ENCODE data around the gene WNT3.
"Not testable (repeated sequence)": the region's sequence is repeated elsewhere in the genome, so short reads cannot be mapped to it uniquely, and the experiment has no call there.

The WNT3 gene

DNA sequence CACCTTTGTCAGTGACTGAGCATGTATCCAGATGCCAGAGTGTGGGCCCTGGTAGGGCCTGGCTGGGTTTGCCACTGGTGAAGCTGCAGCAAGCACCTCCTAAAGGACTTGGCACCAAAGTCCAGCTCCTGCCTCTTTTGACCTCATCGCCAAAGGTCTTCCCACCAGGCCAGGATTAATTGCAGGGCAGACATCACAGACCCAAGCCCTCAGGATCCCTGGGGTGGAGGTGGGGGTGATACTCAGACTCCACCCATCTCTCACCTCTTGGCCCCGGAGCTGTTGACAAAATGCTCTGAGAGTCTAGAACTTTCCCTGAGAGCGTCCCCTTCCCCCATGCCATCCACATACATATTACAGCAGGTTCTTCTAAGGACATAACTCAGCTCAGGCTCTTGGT, 4.6 kb downstream of the WNT3 start:
- DNase-seq: no peak

DNA sequence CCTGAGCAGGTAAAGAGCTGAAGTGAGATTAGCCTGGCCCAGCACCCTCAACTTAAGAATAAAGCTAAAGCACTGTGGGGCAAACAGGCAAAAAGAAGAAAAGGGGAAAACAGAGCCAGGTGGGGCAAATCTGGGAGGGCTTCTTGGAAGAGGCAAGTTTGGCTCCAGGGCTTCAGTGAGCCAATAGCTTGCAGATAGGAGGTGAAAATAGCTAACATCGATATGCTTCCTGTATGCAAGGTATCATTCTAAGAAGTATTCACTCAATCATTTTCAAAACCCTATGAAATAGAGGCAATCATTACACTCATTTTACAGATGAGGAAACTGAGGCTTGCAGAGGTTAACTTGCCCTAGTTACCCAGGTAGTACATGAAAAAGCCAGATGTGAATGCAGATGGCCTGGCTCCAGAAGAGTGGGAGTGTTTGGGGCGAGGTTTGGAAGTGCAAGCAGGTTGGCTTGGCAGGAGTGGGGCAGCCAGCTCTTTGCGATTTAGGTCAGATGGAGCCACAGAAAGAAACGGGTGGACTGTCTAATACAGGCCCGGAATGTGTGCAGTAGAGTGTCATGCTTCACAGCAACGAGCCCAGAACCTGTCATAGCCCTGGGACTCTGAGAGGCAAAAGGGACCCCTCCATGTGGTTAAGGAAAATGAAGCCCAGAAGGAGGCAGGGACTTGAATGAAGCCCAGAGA, 5.7 kb downstream of the WNT3 start:
- no peak for DNase-seq

DNA sequence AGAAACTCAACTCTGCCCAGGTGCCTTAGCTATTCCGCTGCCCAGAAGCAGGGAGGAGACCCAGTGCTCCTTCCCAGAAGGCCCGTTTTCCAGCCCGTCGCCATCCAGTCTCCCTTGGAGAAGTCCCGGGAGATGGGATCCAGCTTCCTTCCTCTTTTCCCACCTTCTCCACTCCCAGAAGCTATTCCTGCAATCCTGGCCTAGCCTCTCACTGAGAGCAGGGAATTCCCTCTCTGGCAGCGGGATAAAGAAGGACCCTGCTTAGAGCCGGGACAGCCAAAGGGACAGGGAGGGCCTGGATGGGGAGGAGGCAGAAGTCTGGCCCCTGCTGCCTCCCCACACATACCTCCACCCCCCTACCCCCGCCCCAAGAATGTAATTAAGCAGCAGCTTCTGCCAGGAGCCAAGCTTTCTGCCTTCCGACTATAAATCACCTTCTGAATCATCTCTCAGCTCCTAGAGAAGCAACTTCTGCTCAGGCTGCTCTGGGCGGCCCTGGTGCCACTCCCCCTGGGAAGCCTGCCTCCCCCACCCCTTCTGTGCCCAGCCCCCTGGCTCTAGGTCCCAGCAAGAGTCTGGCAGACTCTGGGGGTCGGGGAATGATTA, 6.4 kb downstream of the WNT3 start:
- no peak for DNase-seq

DNA sequence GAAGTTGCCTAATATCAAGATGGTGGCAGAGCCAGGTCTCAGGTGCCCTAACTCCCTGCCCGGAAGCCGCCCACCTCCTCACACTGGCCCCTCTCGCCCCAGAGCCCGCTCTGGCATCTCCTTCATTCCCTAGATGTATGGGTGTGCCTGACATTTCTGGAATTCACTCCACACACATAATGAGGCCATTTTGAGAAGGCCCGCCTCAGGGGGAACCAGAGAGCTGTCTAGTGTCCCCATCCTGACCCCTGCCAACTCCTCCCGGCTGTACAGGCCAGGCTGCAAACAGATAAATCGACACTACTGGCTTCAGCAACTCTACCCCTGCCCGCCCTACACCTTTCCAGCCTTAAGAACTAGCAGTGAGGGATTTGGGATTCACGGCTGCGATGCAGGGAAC, 7.7 kb downstream of the WNT3 start:
- DNase-seq: no peak

DNA sequence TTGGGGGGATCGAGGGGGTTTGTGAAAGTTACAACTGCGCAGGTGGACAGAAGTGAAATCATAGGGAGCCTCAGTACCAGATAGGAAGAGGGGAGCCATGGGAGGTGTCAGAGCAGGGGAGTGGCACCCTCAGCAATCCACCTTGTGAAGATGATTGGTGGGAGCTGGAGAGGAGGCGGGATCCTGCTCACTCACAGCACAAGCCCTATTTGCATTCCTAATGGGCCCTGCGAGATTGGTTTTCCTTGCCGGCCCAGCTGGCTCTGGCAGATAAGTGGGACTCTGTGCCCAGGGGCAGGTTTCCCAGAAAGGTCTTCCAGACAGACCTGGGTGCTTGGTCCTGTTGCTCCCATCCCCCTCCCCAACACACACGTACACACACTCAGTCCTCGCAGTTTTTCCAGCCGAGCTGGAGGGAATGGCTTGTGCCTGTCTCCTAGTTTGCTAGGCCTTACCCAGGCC, 9.4 kb downstream of the WNT3 start:
- no peak for DNase-seq

DNA sequence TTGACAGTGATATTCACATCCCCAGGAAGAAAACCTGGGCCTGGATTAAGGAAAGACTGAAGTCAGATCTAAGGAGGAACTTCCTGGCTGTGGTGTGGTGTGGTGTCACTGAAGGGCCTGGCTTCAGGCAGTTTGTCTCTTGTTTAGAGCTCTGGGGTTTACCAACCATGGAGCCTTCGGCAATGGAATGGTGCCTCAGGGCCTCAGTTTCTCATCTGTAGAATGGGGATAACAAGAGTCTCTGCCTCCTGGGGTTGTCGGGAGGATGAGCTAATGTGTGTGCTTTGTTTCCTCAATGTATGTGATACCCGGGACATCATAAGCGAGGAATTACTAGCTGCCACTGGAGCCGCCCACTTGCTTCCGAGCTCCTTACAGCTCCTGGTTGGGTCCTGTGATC, 12.7 kb downstream of the WNT3 start:
- no peak for DNase-seq

DNA sequence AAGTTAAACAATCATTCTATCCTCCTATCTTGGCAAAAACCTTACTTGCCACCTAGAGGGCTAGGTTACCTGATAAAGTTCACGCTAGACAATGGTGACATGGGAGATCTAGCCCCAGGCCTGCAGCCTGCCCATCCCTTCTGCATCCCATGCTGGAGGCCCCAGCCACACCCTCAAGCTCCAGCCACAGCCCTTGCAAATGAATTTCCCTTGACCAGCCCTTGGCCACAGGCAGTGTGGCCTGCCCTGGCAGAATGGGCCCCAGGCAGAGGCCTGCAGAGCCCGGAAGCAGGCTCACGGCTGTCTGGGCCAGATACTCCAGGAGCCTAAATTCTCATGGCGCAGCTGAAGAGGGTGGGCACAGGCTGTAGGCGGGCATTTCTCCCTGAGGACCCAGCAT, 14.9 kb downstream of the WNT3 start:
- no peak for DNase-seq

DNA sequence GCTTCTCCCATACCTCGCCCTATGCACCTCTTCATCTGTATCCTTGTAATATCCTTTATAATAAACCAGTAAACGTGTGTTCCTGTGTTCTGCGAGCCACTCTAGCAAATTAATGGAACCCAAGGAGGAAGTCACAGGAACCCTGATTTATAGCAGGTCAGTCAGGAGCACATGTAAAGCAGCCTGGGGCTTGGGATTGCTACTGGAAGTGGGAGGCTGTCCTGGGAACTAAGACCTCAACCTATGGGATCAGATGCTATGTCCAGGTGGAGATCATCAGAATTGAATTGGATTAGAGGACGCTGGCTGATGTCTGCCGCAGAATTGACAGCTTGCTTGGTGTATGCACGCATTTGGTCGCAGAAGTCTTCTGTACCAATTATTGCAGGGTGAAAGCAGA, 15.7 kb downstream of the WNT3 start:
- no peak for DNase-seq

DNA sequence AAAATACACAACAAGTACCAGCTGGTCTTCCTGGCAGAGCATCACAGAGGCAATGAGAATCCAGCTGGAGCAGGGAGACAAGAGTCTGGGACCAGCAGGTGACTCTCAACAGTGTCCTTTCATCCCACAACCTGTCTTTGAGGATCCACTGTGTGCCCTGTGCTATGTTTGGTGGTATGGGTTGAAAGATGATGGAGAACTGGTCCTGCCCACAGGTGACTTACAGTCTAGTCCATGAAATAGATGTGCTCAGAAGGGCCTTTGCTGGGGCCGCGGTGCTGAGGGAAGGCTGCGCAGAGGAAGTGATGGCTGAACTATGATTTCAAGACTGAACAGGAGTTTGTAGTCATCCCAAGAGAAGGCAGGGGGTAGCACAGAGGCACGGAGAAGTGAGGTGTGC, 17.9 kb downstream of the WNT3 start:
- DNase-seq: no peak

DNA sequence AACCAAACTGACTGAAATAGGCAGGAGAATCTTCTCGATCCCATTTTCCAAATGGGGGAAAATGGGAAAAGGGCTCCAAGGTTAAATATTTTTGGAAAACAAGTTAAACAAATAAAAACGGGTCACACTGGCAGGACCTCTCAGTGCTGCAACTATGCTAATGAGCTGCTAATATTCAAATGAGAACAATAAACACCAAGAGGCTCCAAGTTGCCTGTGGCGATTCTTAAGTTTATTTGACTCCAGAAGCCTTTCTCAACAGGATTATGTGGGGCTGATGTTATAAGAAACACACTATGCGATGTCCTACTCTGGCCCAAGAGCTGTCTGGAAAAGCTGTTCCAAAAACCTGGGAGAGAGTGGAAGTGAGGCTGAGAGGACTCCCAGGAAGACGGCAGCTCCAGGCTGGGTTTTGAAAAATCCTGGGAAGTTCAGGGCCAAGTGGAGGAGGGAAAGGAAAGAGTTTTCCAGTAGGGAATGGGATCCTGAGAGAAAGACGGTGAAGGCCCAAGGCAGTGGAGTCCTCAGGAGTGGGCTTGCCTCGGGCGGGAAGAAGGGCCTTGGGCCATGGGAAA, 21.4 kb downstream of the WNT3 start:
- DNase-seq: no peak

DNA sequence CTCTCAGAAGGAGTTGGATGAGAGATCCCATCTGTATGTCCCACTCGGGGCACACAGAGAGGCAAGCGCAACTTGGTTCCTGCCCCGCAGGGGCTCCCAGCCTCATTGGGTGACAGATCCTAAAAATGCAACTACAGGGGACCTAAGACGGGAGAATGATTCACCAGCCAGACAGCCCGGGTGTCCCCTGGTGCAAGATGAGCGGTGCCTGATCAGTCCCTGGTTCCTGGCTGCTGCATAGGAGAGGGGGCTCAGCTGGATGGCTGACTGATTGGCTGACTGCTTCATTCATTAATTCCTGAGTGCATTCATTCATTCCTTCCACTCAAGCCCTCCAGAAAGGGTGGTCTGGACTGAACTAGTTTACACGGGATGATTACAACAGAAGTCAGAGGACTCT, 22.0 kb downstream of the WNT3 start:
- DNase-seq: no peak

DNA sequence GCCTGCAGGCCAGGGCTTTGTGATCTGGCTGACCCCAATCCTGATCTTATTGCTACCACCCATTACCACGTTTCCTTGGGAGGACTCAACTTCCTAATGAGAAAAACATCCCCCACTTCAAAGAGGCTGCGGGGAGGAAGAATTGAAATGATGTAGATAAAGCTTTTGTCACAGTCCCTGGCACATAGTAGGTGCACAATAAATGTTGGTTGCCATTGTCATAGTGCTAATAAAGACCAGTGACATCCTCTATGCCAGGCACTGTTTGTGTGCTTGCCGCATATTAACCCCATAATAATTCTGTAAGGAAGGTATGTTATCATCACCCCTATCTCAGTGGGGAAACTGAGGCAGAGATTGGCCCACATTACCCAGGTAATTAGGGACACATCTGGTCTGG, 22.4 kb downstream of the WNT3 start:
- no peak for DNase-seq

DNA sequence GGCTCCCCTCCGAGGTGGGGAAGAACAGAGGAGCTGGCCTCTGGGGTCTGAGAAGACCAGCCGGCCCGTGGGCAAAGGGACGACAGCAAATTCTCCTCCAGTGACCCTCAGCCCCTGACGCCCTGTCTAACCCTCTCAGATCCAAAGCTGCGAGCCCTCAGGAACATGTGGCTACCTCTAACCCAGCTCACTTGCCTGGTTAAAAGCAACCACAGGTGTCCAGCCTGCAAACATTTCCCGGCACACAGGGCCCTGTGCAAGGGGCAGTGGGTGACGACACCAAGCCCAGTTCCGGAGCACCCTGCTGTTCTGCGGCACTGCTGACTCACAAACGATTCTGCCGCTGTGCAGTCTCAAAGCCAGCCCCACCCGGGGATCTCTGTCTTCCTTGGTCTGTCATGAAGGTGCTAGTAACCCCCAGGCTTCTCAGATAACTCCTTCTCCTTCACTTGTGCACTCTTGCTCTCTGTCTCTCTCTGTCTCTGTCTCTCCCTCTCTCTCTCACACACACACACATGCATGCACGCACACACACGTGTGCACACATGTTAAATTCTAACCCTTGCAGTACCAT, 23.0 kb downstream of the WNT3 start:
- peak; percentile 50 for DNase-seq

DNA sequence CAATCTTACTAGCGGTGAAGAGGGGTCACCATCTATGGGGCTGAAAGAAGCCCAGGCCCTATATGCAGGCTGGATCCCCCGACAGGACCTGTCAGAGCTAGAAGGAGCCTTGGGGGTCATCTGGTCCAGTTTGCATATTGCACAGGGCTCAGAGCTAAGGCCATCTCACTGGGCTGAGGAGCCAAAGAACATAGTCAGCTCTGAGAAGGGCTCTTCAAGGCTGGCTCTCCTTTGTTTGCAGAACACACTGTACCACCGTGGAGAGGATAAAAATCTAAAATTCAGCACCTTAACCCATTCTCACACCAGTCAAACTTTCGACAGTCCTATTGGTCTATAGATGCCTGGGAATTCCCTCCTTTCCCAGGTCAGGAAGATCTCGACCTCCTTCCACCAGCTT, 24.2 kb downstream of the WNT3 start:
- no peak for DNase-seq

DNA sequence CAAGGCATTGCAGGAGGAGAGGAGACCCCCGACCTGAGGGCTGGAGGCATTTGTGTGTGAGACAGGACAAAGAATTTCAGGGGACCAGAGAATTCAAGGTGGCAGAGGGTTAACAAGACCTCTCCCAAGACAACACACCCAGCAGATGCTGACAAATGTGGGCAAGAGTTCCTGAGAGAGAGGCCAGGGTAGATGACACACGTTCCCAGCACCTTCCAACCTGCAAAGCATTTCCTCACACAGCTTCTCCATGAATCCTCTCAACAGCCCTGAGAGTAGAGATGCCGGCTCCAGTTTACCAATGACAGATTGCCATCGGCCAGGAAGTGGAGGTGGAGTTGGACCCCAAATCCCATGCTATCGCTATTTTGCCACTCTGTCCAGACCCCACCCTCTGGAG, 25.0 kb downstream of the WNT3 start:
- DNase-seq: no peak

DNA sequence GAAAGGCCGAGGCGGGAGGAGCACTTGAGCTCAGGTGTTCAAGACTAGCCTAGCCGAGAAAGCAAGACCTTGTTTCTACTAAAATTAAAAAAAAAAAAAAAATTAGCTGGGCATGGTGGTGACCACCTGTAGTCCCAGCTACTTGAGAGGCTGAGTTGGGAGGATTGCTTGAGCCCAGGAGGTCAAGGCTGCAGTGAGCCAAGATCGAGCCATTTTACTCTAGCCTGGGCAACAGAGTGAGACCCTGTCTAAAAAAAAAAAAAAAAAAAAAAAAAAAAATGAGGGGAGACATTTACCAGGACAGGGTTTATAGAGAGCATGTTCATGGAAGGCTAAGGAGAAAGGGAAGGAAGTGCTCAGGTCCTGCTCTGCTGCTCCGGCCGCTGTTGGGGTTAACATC, 25.5 kb downstream of the WNT3 start:
- not testable (repeated sequence) for DNase-seq

DNA sequence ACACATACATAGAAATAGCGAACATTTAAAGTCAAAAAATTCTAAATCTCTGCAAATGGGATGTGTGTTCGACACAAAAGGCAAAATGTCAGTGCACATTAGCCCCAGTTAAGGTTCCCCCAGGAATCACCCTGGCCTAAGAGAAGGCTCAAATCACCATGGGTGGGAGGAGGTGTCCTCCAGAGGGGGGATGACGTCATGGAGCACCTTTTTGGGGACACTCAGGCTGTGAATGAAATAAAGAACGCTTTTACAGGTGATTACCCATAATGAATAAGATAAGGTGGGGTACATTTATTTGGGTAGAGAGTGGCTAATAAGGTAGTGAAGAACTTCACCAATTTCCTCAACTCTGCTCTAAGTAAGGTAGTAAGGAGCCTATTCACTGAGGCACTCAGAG, 26.4 kb downstream of the WNT3 start:
- DNase-seq: no peak

DNA sequence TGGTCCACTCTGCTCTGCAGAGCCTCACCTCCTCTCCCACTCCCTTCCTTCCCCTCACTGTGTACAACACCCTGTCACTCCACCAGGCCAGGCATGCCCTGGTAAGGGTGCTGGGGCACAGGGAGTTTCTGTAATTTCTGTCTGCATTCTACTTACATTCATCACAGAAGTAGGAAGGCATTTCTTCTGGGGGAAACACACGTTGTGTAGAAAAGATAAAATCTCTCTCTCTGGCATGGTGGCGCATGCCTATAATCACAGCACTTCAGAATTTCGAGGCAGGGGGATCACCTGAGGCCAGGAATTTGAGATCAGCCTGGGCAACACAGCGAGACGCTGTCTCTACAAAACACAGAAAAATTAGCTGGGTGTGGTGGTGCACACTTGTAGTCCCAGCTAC, 27.0 kb downstream of the WNT3 start:
- DNase-seq: no peak

DNA sequence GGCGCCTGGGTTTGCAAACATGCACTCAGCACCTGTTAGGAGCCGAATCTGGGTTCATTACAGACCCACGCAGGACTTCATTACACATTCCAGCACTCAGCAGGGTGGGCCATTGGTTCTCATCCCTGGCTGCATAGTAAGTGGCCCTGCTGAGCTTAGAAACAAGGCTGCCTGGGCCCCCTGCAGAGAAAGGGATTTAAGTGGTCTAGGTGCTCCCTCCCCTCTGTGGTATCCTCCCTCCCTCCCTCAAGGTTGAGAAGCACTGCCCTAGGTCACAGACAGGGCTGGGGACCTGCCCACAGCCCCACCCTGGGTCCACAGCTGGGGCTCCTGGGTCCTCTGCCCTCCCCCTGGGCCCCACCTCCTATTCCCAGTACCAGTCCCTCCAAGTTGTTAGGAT, 28.3 kb downstream of the WNT3 start:
- DNase-seq: no peak

DNA sequence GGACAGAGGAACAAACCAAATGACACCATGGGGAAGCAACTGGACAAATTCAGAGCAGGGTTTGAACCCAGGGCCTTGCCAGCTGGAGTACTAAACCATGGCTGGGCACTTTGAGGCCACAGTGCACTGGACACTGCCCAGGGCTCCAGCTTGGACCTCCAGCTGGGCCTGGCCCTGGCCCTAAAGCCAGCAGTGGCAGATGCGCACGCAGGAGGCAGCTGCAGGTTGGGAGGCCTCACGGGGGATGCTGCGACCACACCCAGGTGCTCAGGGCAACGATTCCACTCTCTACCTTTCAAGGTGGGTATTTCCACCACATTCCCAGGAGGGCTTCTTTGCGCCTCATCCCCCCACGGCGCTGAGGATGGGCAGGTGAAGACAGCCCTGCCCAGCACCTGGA, 28.9 kb downstream of the WNT3 start:
- DNase-seq: no peak

DNA sequence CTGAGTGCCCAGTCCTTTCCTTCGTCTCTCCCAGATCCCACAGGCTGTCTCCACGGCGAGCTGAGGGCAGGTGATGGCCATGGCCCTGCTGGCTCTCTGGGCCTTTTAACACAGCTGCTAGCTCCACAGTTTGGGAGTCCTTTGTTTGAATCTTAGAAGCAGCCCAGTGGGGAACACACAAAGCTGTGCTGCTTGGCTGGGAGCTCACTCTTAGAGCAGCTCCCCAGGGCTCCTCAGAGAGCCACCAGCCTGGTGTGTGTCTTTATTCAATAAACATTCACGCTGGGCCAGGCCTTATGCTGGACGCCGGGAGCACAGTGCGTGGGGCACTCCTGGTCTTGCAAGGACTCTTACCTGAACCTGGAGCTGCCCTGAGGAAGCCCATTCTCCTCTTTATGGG, 29.7 kb downstream of the WNT3 start:
- no peak for DNase-seq

DNA sequence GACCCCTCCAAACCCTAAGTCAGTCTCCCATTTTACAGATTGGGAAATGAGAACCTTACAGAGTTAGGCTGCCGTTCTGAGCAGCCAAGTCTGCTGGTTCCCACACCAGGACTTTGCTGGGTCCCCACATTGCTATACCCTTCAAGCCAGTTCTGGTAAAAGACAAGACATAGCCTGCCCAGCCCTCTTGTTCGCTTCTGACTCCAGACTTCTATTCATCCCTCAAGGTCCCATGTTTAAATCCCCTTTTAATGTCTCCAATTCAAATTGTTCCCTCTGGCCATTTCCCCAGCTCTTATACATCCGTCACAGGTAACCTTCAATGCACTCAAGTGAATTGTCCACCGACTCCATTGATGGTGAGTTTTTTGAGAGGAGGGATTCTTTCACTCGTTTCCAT, 30.2 kb downstream of the WNT3 start:
- no peak for DNase-seq

DNA sequence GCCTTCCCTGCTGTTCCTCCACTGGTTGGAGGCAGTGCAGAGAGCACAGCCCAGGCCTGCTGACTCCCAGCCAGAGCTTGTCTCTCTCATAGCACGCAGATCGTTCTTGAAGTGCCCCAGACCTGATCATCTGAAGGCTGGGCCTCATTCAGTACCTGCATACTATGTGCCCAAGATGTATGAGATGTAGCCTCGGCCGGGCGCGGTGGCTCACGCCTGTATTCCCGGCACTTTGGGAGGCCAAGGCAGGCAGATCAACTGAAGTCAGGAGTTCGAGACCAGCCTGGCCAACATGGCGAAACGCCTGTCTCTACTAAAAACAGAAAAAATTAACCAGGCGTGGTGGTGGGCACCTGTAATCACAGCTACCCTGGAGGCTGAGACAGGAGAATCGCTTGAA, 31.0 kb downstream of the WNT3 start:
- no peak for DNase-seq

DNA sequence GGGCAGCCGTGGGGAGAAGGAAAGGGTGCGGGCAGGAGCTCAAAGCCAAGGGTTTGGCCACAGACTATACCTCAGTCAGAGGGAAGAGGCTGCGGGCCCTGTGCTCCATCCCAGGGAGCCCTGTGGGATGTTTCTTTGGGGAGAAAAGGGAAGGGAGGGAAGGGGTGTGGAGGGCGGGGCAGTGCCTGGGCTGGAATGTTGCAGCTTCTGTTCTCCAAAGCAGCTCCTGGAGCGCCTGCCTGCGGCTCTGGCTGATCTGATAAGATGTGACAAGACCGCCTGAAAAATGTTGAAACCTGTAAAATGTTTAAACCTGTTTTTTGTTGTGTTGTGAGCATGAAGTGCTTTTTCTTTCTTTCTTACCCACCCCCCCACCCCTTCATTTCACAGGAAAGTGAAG, 32.8 kb downstream of the WNT3 start:
- DNase-seq: no peak

Data from fibroblast of skin of back (primary cell).